DMS 273 (cell line): ENCODE results near the gene MYZAP.

Source experiments
- DNase-seq: peaks from one replicate; lab custom pipeline; 2025; ENCODE audit not compliant: unreplicated experiment; lab: John Stamatoyannopoulos, UW

MYZAP gene

DNA sequence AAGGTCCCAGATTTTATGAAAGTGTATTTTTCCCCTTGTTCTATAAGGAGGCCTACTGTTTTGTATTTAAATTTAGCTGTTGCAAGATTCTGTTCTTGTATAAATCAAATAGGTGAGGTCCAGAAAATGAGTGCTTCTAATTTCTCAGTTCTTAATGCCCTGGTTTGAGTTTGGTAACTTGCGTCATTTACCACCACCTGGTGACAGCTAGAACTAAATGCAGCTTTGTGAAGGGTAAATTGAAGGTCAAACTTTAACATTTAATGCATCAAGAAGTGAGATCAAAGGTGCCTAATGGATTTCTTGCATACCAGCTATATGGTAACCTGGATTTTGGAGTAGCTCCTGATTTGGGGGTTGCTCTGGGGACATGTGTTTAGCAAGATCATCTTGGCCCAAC lies 64.1 kb downstream of the MYZAP start:
- no peak for DNase-seq

DNA sequence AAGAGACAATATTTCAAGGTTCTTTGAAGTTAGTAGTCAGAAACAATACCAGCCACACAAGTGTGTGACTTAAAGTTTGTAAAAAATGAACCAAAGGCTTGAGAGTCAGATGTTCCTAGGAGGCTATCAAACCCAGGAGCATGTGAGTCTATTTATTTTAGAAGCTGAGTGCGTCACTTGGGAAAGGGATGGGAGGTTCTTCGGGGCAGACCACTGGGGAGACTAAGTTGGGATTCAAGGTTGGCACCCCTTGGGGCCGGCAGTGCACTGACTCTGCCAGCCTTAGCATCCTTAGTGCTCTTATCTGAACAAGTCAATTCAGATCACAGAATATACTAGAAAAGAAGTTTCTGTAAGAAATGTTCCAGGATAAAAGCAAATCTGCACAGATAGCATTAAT lies 64.7 kb downstream of the MYZAP start:
- no peak for DNase-seq

DNA sequence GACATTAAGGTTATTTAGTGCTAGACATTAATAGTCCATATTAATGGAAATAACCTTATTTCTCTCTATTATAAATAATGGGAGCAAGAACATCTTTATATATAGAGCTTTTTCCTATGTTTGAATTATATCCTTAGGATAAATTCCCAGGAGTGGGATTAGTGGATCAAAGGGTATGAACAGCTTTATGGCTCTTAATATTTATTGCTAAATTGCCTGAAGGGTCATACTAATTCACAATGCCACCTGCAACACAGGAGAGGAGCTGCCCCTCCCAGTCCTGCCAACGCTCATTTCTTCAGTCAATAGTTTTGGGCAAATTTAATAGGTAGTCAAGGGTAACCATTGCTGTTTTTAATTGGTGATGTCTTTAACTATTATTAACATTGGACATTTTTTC lies 65.9 kb downstream of the MYZAP start:
- no peak for DNase-seq

DNA sequence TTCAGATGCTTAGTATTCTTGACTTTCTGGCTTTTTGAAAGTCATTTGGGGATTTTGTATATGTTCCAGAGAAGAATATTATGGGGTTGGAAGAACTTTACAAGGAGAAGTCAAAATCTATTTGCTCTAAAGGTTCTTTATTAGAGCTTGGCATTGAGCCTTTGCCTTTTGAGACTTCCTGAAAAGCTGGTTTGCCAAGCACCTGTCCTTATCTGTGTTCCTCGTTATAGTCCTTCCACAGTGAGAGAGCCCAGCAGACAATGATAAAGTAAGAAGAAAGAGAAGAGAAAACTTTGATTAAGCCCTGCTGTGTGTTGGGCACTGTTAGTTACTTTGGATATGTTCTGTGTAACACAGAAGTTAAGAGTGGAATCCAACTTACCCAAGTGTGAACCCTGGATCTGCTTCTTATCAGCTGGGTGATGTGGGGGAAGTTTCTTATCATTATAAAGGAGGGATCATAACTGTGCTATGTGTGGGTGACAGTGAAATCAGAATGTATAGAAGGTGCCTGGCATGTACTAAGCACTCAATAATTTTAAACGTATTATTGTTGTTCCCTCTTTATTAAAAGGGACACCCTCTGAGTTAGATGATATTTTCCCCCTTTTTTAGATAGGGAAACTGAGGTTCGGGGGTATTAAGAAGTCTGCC lies 70.5 kb downstream of the MYZAP start:
- DNase-seq, result no peak

DNA sequence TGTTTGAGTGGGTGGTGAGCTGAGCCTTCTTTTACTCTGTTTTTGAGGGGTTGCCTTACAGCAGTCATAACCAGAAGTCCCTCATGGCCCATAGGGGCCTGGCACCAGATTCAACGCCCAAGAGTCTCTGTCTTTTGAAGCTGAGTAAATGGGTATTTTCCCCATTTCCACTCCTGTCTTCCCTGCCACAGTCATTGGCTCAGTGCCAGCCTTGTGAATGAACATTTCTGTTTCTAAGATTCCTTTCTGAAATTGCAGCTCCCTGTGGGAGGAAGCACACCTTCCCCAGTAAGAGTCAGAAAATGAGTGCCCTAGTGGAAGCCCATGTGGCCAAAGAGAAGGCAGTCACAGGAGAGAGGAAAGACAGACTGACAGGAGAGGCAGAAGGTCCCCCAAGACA lies 71.1 kb downstream of the MYZAP start:
- peak; percentile 4 for DNase-seq

DNA sequence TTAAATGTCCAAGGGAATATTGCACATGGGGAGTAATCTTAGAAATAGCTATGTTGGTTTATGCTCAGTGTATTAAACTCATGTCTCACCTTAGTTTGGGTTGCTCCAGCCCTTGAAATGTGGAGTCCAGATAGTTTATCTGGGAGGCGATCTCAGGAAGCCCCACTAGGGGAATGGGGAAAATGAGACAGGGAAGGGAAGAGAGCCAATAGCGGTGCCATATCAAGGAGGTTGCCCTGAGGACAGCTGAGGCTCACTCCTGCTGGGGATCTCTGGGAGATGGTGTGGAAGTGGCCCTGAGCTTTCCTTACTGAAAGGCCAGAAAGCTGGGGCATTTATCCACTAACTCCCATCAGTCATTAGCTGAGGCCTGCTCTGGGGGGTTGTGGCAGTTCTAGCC lies 71.6 kb downstream of the MYZAP start:
- DNase-seq, result no peak

DNA sequence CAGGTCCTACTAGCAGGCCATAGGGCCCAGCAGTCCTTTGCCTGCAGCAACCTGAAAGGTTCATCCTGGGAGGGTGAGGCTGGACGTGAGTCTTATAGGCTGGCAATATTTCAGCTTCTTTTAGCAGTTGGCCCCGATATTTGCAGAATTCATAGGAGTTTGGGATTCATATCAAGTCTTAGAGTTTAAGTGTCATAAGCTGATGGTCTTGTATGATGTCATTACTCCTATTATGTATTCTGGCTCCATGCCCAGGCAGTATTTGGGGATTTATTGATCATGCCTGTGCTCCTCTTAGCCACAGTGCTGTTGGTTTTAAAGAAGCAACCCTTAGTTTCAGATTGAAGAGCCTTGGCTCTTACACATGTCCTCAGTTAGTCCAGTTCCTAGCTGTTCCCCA lies 73.5 kb downstream of the MYZAP start:
- DNase-seq, result no peak

DNA sequence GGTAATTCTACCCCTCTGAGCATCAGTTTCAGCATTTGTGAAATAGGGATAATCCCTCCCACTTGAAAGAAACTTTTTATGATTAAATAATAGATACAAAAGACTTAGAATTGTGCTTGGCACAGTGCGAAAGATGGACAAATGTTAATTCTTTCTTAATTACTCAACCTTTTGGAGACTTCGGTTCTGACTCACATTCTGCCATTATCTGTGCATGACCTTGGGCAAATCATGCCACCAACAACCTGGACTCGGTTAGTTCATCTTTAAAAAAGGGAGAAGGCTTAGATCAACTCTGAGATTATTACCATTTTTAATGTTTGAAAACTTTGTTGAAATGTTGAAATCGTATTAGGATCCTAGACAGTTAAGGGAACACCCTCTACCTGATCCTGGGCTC lies 74.2 kb downstream of the MYZAP start:
- no peak for DNase-seq

DNA sequence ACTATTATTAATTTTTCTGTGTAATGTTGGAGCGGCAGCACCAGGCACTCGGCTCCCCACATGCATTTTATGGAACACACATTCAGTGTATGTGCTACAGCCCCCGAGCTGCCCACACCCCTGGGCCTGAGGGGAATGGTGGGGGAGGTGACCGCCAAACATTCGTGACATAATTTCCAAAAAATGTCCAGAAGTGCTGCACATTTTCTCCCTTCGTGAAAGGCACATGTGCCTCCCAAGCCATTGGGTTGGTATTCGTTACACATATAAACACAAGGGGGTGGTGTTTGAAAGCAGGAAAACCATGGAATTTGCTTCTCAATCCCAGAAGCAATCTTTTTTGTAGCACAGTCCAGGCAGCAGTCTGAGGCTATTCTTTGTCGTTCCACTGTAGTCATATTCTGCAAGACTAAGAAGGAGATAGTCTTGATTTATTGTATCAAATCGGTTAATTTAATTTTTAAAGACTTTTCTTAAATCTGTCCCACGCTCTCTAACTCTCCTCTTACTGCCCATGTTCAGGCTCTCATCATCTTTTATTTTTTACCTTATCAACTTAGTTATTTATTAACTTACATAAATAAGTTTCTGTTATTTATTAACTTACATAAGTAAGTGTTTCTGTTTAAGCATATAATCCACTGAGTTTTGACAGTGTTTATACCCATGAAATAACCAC lies 75.6 kb downstream of the MYZAP start:
- peak; percentile 59 for DNase-seq

DNA sequence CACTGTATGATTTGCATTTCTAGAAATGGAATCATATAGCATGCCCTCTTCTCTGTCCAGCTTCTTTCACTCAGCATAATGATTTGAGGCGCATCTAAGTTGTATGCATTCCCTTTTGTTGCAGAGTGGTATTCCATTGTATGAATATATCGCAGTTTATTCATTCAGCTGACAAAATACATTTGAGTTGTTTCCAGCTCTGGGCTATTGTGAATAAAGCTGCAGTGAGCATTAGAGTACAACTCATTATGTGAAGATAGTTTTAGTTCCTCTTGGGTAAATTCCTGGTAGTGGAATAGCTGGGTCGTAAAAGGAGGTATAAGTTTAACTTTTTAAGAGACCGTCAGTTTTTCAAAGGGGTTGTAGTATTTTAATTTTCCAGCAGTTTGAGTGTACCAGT lies 76.3 kb downstream of the MYZAP start:
- DNase-seq, result no peak

DNA sequence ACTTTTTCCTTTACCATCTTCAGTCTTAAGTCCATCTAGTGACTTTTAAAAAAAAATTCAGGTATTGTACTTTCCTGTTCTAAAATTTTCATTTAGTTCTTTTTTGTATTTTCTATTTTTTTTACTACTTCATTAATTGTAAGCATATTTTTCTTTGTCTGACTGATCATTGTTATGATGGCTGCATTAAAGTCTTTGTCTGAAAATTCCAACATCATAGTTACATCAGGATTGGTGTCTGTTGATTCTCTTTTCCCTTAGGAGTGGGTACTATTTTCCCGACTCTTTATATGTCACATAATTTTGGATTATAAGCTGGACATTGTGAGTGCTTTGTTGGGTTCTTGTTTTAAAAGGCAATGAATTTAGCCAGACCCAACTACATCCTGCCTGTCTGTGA lies 79.9 kb downstream of the MYZAP start:
- no peak for DNase-seq

DNA sequence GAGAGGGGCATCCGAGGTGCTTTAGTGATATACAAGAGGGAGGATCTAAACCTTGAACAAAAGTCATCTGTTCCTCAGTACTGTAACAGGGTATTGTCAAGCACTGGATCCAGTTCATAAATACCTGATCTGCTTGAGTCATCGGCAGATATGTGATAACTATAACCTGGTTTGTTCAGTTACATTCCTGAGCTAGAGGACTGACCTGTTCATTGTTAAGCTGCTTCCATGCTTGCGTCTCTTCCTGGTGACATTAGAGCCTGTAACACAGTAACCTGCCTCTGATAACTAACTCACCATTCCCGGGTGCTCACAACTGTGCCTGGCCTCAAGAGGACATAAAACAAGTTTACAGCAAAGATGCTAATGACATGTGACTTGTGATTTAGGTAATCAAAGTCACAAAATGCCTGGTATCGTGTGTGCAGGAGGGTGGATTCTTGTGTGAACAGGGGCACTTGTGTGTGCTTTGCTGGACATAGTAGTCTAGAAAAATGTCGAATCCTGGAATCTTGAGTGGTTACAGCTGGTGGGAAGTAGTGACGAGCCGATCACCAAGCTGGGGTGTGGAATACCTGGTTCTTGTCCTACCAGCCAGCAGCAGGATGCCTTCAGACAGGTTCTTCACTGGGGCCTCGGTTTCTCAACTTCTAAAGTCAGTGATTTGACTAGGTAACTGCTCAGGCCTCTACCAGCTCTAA lies 83.9 kb downstream of the MYZAP start:
- no peak for DNase-seq

DNA sequence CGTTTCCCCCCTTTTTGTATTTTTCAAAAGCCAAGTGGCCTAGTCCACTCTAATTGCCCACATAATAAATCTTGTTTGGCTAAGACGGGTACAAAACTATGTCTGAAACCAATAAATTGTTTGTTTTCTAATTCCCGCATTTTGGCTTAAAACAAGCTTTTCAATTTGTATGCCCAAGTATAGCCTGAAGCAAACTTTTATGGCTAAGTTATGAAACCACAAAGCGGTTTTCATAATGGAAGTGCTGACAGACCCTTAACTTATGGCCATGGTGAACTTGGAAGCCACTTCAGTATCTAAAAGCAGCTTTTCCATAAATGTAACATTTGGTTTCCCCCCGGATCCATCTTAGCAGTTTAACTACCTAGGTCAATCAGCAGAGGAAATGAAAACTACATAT lies 84.9 kb downstream of the MYZAP start:
- no peak for DNase-seq

DNA sequence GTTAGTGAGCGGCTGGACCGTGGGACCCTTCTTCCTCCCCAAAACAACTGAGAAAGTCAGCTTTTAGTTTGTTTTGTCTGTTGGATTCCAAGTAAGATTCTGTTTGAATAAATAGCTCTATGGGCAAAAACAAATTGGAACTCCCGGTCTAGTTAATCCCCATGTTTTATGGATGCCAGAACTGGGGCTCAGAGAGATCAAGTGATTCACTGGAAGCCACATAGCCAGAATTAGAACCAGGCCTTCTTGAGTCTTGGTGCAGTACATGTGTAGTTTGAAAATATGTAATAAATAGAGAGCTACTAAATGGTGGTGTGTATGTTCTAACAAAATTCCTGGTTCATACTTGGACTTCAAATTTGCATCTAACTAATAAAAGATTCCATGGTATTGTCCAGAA lies 85.5 kb downstream of the MYZAP start:
- no peak for DNase-seq

DNA sequence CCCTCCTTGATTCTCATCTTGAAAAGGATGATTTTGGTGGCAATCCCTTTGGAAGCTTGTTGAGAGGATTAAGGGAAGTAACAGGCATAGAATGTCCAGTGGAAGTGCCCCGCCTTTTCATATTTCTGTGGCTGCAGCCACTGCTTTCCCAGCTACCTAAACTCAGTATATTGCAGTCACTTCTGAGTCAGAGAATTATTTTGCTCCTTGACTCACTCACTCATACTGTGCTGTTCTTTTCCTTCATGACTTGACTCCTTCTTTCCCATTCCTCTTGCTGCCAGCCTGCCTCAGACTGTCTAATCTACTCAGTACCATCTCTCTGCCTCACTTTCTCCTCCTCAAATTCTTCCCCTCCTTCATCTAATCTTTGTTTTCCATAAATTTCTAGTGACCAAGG lies 88.3 kb downstream of the MYZAP start:
- DNase-seq, result no peak

DNA sequence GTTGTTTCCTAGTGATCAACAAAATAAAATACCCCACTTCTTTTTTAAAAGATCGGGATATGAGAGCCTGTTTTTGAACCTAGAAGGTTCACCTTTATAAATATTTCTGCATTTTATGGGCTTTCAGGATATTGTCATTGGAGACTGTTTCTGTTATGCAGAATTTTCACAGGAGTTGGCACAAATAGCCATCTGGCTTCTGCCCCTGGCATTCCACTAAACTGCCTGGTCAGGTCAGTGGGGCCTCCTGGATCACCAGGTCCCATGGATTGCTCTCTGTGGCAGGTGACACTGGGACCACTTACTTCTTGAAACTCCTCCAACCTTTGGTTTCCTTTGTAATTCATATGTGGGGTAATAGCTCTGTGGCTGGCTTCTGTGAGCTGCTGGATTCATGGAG lies 89.3 kb downstream of the MYZAP start:
- no peak for DNase-seq

DNA sequence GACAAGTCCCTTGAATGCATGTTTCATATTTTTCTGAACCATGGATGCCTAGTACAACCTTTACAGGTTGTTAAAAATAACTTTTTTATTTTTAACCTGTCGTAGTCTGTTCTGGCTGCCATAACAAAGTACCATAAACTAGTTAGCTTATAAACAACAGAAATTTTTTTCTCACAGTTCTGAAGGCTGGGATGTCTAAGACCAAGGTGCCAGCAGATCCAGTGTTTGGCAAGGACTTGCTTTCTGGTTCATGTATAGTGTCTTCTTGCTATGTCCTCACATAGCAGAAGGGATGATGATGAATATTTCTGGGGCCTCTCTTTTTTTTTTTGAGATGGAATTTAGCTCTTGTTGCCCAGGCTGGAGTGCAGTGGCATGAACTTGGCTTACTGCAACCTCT lies 91.8 kb downstream of the MYZAP start:
- no peak for DNase-seq

DNA sequence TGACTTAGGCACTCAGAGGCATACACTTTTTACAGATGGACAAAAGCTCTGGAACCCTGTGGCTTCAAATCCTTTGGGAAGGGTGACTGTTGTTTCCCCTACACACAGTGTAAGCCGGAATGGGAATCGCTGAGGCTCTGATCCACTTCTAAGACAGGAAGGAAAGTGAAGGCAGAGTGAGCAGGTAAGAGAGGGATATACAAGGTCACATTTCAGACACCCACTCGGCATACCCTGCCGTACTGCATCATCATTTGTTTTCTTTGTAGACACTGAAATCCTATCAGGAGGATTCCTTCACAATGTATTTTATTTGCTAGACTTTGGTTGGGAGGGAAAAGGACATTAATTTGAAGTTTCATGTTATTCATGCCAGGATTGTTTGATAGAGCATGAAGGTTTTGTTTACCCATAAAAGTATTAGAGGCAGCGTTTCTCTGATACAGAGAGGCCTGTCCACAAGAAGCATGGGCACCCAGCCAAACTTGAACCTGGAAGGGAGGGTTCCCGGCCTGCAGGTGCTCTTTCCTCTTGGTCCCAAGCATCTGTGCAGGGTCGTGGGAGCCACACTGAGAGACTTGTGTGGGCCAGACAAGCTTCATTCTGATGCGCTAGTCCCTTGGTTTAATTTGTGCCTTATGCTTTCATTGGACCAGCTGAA lies 92.9 kb downstream of the MYZAP start:
- no peak for DNase-seq

DNA sequence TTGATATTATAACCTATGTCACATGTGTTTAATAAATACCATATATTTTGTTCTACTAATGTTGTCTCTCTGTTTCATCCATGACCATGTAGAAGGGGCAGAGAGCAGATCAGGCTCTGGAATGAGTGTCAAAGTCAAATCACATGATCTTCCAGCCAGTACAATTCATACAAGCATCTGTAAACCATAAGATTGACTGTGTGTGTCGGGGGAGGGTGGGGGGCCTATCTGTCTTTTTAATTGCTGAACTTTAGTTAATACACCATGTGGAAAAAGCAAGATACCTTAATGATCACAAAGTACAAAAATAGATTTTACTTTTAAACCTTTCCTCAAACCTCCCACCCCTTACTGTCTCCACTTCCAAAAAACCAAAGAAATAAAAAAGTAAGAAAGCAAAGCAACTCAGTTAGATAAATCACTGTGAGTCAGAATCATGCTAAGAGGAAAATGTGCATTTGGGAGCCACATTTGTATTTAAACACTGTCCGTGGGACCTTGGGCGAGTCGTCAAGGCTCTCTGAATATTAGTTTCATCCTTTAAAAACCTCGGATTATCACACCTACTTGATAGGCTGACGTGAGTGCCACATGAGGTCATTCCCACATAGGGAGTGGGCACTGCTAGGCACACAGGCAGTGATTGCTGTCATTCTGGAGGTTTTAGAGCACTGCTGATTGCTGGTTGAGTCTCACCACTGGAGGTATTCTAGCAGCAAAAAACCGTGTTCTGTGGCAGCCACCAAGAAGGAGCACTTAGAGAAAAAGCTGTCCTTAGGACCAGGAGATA lies 93.8 kb downstream of the MYZAP start:
- no peak for DNase-seq

DNA sequence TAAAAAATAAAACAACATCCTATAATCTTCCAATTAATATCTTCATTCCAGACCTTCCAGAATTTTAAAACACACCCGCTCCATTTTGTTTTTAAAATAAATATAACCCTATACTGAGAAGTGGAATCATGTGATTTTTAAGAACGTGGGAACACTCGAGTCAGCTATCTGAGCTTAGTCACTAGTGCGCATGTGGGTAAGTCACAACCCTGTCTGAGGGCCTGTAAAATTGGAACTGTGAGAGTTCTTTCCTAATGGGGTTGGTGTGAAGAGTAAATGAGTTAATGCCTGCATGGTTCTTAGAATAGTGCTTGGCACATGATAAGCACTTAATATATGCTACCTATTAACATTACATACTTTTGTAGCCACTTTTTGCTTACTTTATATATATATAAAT lies 95.0 kb downstream of the MYZAP start:
- DNase-seq, result no peak

DNA sequence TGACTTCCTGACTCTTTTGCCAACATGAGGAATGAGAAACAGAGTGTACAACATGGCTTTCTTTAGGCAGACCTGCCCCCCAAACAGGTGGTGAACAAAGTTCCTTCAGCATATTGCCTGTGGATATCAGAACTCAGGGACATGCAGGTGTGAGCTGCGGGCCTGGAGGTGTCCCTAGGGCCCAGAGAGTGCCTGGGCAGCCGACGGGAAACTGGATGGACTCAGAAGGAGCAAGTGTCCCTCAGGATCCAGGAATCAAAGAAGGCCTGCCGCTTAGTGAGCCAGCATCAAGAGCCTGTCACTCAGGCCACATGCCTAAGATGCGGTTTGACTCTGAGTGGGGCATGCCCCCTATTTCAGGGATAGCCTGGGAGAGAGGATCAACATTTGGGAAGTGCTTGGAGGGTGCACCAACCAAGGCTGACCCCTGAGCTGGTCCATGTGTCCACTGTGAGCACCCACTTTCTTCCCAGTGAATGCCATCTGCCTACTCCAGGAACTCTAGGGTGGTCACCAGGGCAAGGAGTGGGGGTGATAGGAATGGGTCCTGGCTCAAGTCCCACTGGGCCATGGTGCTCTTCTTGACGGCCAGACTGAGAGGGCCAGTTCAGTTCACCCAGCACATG lies 98.8 kb downstream of the MYZAP start:
- no peak for DNase-seq
